Measurements from ENCODE around the gene RXRA. TPM values are rescaled to one million over a fixed set of nuclear protein-coding genes. Genes with fewer than 3 reads are reported as not detected.

The RXRA gene
- total RNA-seq, 1 experiment from 2014 or later, result 29.9 TPM

DNA sequence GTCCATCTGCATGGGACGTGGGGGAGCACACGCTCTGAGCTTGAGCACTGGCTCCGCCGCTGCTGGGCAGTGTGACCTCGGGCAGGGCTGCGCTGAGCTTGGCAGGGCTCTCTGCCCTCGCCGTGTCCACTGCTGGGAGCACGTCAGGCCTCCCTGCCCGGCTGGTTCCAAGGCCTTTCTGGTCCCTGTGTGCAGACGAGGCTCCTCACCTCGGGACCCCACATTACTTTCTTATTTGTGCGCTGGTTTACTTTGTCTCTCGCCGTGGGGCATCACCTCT is 43.9 kb downstream of the RXRA start:
- Mint-ChIP-seq H3K4me1 (peaks cover 0 to 13% of the 10 kb centered on the region in 2 experiments; a peak in 3 of 4 replicates), H3K4me3 (no peak overlapping the region), H3K27ac (peak overlapping the region in 1 of 3 experiments; percentile 72; a peak in 2 of 7 replicates), H3K36me3 (ENCODE audit: insufficient read depth in 1 of 3, low read depth in 3 of 3) (no peaks in the 10 kb centered on the region; a peak in 1 of 7 replicates), H3K27me3 (ENCODE audit: low read depth) (no peaks in the 10 kb centered on the region), H3K9me3 (no peaks in the 10 kb centered on the region)
- no peak overlapping the region for H3T11ph ChIP-seq (ENCODE audit: low read length)
- H2BK12ac ChIP-seq (ENCODE audit: insufficient read length, low read depth, low read length), result no peak overlapping the region
- no peak overlapping the region for H4K91ac ChIP-seq (ENCODE audit: insufficient read length, low read depth, low read length)
- no peaks in the 10 kb centered on the region for H3K4me1 ChIP-seq (ENCODE audit: insufficient read depth, low read length)
- no peak overlapping the region for H4K5ac ChIP-seq (ENCODE audit: insufficient read length, low read depth, low read length)
- DNase-seq, result no peak
- no peak overlapping the region for H3K27ac ChIP-seq (ENCODE audit: insufficient read length, low read depth, low read length)
- no peak overlapping the region for H3K18ac ChIP-seq (ENCODE audit: insufficient read length, low read depth, low read length)
- H3K14ac ChIP-seq (ENCODE audit: insufficient read depth, low read length), result no peak overlapping the region
- H3K23me2 ChIP-seq (ENCODE audit: insufficient read length, low read depth, low read length, poor library complexity, severe bottlenecking), result no peaks in the 10 kb centered on the region
- H3K9ac ChIP-seq (ENCODE audit: extremely low read depth, insufficient read length, low read length), result no peak overlapping the region
- no peak overlapping the region for H3K4me2 ChIP-seq (ENCODE audit: insufficient read depth, insufficient read length, low read length)
- H3K79me2 ChIP-seq (ENCODE audit: insufficient read depth, low read length), result peaks cover 3% of the 10 kb centered on the region; the same call in 1 of the 2 replicates
- no peaks in the 10 kb centered on the region for H3K27me3 ChIP-seq (ENCODE audit: insufficient read depth, low read length)
- no peaks in the 10 kb centered on the region for H3K79me1 ChIP-seq (ENCODE audit: insufficient read depth, low read depth, low read length, poor library complexity, severe bottlenecking)
- WGBS (ENCODE audit: extremely low coverage, insufficient read length, low lambda C conversion rate), result no CpG with 5 or more reads among the region's 15 CpGs
- no peak overlapping the region for H2AK5ac ChIP-seq (ENCODE audit: insufficient read length, low read length)
- H3K4ac ChIP-seq (ENCODE audit: low read depth, low read length), result no peak overlapping the region
- no peak overlapping the region for H2BK120ac ChIP-seq (ENCODE audit: low read depth, low read length, poor library complexity, severe bottlenecking)
- no peaks in the 10 kb centered on the region for H3K9me3 ChIP-seq (ENCODE audit: control insufficient read depth, low read depth, low read length)
- no peak overlapping the region for H3K56ac ChIP-seq (ENCODE audit: insufficient read length, low read depth, low read length)
- H3K23ac ChIP-seq (ENCODE audit: insufficient read length, low read depth, low read length), result no peak overlapping the region
- H2AFZ ChIP-seq (ENCODE audit: low read length), result no peak overlapping the region
- no peak overlapping the region for H2BK5ac ChIP-seq (ENCODE audit: insufficient read length, low read length)
- H4K20me1 ChIP-seq (ENCODE audit: control insufficient read depth, insufficient read depth, insufficient read length), result no peaks in the 10 kb centered on the region
- H4K8ac ChIP-seq (replicated peaks; ENCODE audit: insufficient read length, low read depth, low read length), result no peak overlapping the region
- no peak overlapping the region for H2BK20ac ChIP-seq (ENCODE audit: low read depth, low read length, poor library complexity, severe bottlenecking)
- no peak overlapping the region for H2BK15ac ChIP-seq (ENCODE audit: low read depth, low read length)
- TF ChIP-seq, protein P1, sequence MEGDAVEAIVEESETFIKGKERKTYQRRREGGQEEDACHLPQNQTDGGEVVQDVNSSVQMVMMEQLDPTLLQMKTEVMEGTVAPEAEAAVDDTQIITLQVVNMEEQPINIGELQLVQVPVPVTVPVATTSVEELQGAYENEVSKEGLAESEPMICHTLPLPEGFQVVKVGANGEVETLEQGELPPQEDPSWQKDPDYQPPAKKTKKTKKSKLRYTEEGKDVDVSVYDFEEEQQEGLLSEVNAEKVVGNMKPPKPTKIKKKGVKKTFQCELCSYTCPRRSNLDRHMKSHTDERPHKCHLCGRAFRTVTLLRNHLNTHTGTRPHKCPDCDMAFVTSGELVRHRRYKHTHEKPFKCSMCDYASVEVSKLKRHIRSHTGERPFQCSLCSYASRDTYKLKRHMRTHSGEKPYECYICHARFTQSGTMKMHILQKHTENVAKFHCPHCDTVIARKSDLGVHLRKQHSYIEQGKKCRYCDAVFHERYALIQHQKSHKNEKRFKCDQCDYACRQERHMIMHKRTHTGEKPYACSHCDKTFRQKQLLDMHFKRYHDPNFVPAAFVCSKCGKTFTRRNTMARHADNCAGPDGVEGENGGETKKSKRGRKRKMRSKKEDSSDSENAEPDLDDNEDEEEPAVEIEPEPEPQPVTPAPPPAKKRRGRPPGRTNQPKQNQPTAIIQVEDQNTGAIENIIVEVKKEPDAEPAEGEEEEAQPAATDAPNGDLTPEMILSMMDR (conservative IDR thresholded peaks at IDR 0.05), result no peak
